Osteocyte (in vitro differentiated cells): Measurements from ENCODE around the gene EPHB3. TPM values are rescaled to one million over a fixed set of nuclear protein-coding genes. Genes with fewer than 3 reads are reported as not detected.

Experiments
- DNase-seq: peaks from one replicate; pipeline ENCODE4 v3.0.0; 2021; ENCODE audit warnings: mixed read lengths; ENCODE audit not compliant: unreplicated experiment; ENCODE audit errors: extremely low spot score
- H3K27ac Mint-ChIP-seq: one replicate; pipeline ENCODE4 v1.8.0; 2021; ENCODE audit warnings: mild to moderate bottlenecking, mixed read lengths; ENCODE audit not compliant: unreplicated experiment
- H3K27me3 Mint-ChIP-seq: one replicate; pipeline ENCODE4 v1.8.0; 2021; ENCODE audit warnings: mixed read lengths; ENCODE audit not compliant: unreplicated experiment
- H3K36me3 Mint-ChIP-seq: one replicate; pipeline ENCODE4 v1.8.0; 2021; ENCODE audit warnings: mixed read lengths; ENCODE audit not compliant: unreplicated experiment
- H3K4me1 Mint-ChIP-seq: one replicate; pipeline ENCODE4 v1.8.0; 2021; ENCODE audit warnings: mixed read lengths; ENCODE audit not compliant: unreplicated experiment
- H3K4me3 Mint-ChIP-seq: one replicate; pipeline ENCODE4 v1.8.0; 2021; ENCODE audit warnings: mild to moderate bottlenecking, moderate library complexity, mixed read lengths; ENCODE audit not compliant: unreplicated experiment
- H3K9me3 Mint-ChIP-seq: one replicate; pipeline ENCODE4 v1.8.0; 2021; ENCODE audit warnings: mixed read lengths; ENCODE audit not compliant: unreplicated experiment
- total RNA-seq: library from RNA; stranded (reverse); gene quantifications from 2 replicates; pipeline ENCODE4 v1.2.1, GENCODE V29; 2021
- TF ChIP-seq, protein P1 (sequence below): fragments of 200-600 bp; sonication (generic); IDR thresholded peaks from 2 replicates; pipeline ENCODE4 v1.5.0; 2021; ENCODE audit warnings: antibody characterized with exemption, mild to moderate bottlenecking, moderate library complexity

The EPHB3 gene
- total RNA-seq, 1 donor from 2014 or later, result 11.4 TPM

DNA sequence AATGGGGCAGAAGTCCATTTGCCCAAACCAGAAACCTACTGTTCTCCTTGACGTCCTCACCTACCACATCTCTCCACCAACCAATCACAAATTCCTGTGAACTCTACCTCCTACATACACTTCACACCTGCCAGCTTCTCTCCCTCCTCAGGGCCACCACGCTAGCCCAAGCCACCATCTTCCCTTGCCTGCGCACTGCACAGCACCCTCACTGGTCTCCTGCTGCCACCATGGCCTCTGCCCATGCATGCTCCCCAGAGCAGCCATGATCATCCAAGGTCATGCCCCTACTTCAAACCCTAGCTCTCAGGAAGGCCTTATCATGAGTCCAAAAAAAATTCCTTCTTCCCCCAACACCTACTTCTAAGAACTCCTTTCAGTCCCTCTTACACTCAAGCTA is 1.1 kb upstream of the EPHB3 start:
- DNase-seq, result no peak
- TF ChIP-seq, protein P1, sequence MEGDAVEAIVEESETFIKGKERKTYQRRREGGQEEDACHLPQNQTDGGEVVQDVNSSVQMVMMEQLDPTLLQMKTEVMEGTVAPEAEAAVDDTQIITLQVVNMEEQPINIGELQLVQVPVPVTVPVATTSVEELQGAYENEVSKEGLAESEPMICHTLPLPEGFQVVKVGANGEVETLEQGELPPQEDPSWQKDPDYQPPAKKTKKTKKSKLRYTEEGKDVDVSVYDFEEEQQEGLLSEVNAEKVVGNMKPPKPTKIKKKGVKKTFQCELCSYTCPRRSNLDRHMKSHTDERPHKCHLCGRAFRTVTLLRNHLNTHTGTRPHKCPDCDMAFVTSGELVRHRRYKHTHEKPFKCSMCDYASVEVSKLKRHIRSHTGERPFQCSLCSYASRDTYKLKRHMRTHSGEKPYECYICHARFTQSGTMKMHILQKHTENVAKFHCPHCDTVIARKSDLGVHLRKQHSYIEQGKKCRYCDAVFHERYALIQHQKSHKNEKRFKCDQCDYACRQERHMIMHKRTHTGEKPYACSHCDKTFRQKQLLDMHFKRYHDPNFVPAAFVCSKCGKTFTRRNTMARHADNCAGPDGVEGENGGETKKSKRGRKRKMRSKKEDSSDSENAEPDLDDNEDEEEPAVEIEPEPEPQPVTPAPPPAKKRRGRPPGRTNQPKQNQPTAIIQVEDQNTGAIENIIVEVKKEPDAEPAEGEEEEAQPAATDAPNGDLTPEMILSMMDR, result no peak
- Mint-ChIP-seq H3K36me3 (no peaks in the 10 kb centered on the region), H3K4me3 (peak overlapping the region; percentile 55), H3K27me3 (peaks cover 42% of the 10 kb centered on the region), H3K9me3 (no peaks in the 10 kb centered on the region), H3K27ac (no peak overlapping the region), H3K4me1 (peaks cover 34% of the 10 kb centered on the region)

DNA sequence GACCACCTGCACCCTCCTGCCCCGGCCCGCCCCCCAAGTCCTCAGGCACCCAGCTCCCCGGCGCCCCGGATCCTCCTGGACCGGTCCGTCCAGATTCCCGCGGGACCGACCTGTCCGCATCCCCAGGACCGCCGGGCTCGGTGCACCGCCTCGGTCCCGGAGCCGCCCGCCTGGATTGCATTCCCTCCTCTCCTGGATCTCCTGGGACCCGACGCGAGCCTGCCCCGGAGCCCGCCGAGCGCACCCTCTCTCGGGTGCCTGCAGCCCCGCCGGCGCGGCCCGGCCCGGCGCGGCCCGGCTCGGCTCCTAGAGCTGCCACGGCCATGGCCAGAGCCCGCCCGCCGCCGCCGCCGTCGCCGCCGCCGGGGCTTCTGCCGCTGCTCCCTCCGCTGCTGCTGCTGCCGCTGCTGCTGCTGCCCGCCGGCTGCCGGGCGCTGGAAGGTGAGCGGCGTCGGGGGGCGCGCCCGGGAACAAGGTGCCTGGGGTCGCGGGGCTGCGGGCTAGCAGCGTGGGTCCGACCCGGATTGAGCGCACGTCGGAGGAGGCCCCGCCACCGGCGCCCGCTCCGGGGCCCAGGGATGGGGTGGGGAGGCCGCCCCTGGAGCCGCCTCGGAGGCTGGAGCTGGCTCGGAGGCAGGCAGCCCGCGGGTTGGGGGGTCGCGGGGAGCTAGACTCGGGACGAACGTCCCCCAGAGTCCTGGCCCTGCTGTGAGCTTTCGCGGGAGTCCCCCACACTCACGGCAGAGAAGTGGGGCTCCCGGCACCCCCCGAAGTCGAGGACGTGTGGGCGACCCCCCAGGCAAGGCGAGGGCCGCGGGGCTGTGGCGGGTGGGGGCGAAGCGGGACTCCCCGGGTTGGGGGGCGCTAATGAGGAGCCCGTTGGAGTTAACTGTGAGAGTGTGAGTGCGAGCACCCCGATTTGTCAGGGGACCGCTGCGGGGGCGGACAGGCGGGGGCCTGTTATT is 610 bp downstream of the EPHB3 start:
- no peaks in the 10 kb centered on the region for H3K9me3 Mint-ChIP-seq
- DNase-seq, result no peak
- no peak overlapping the region for H3K27ac Mint-ChIP-seq
- peak overlapping the region; percentile 86 for H3K4me3 Mint-ChIP-seq
- no peaks in the 10 kb centered on the region for H3K36me3 Mint-ChIP-seq
- TF ChIP-seq, protein P1, result no peak
- peaks cover 32% of the 10 kb centered on the region for H3K27me3 Mint-ChIP-seq
- H3K4me1 Mint-ChIP-seq, result peaks cover 46% of the 10 kb centered on the region

DNA sequence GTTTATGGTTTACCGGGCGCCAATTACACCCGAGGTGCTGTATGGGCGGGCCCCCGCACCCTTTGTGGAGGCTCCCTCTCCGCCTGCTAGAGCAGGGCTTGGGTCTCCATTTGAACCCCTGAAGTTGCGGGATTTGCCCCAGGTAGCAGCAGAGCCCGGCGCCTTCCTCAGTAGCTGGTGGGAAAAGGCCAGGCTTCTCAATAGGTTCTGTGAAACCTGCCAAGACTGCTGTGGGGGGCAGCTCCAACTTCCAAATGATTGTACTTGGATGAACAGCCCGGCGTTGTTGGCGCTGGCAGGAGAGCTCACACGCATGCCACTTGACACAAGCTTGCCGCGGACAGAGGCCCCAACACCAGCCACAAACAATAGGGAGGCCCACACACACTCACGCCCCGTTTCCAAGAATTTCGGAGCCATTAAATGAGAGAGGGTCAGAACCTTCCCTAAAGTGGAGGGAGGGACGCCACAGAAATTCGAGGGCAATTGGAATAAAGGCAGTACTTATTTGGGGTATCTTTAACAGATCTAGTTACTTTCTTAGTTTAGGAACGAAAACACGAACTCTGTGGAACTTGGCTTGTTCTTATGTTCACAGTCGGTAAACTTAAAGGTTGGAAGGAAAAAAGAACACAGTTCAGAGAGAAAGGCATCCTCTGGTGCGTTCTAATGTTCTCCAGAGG is 1.4 kb downstream of the EPHB3 start:
- Mint-ChIP-seq H3K27ac (no peak overlapping the region), H3K4me1 (peaks cover 54% of the 10 kb centered on the region), H3K9me3 (no peaks in the 10 kb centered on the region), H3K36me3 (no peaks in the 10 kb centered on the region), H3K4me3 (peak overlapping the region; percentile 68), H3K27me3 (peaks cover 23% of the 10 kb centered on the region)
- no peak for DNase-seq
- TF ChIP-seq, protein P1, result no peak

DNA sequence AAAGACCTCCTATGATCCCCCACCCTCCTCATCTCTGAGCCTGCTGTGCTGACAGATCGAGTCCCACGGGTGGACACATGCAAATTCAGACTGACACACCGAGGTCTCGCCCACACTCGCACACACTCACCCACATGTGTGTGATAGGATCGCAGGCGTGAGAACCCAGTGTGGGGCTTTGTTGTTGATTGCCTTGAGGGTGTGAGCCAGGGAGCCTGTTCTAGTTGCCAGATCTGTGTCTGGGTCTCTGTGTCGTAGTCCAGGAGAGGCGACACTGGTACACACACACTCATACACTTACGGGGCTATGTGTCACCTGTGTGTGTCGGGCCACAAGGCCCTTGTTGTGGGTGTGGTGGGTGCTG is 2.0 kb downstream of the EPHB3 start:
- H3K27ac Mint-ChIP-seq, result no peak overlapping the region
- no peaks in the 10 kb centered on the region for H3K9me3 Mint-ChIP-seq
- peaks cover 59% of the 10 kb centered on the region for H3K4me1 Mint-ChIP-seq
- peaks cover 18% of the 10 kb centered on the region for H3K27me3 Mint-ChIP-seq
- TF ChIP-seq, protein P1, result no peak
- no peak for DNase-seq
- no peaks in the 10 kb centered on the region for H3K36me3 Mint-ChIP-seq
- H3K4me3 Mint-ChIP-seq, result peak overlapping the region; percentile 68
